ENCODE results near the gene NOL4L. TPM values are rescaled to one million over a fixed set of nuclear protein-coding genes. Genes with fewer than 3 reads are reported as not detected.

NOL4L gene
- total RNA-seq, 1 experiment from 2014 or later, result 31.7 TPM

GRCh38 chr20:32560989-32561830 lies 23.9 kb downstream of the NOL4L start:
- Histone ChIP-seq H2BK5ac (ENCODE audit: insufficient read length, low read length) (no peak overlapping the region), H2AK5ac (ENCODE audit: insufficient read length, low read length) (no peak overlapping the region), H3K14ac (ENCODE audit: insufficient read depth, low read length) (no peak overlapping the region), H3T11ph (ENCODE audit: low read length) (no peak overlapping the region), H3K18ac (ENCODE audit: insufficient read length, low read depth, low read length) (no peak overlapping the region), H3K23me2 (ENCODE audit: insufficient read length, low read depth, low read length, poor library complexity, severe bottlenecking) (no peaks in the 10 kb centered on the region), H2BK15ac (ENCODE audit: low read depth, low read length) (no peak overlapping the region), H3K23ac (ENCODE audit: insufficient read length, low read depth, low read length) (no peak overlapping the region), H4K91ac (ENCODE audit: insufficient read length, low read depth, low read length) (no peak overlapping the region), H4K8ac (replicated peaks; ENCODE audit: insufficient read length, low read depth, low read length) (no peak overlapping the region), H3K4me2 (ENCODE audit: insufficient read depth, insufficient read length, low read length) (no peak overlapping the region), H4K5ac (ENCODE audit: insufficient read length, low read depth, low read length) (no peak overlapping the region), H3K79me2 (ENCODE audit: insufficient read depth, low read length) (no peaks in the 10 kb centered on the region), H3K27ac (ENCODE audit: insufficient read length, low read depth, low read length) (no peak overlapping the region), H3K56ac (ENCODE audit: insufficient read length, low read depth, low read length) (no peak overlapping the region), H2BK120ac (ENCODE audit: low read depth, low read length, poor library complexity, severe bottlenecking) (no peak overlapping the region), H3K79me1 (ENCODE audit: insufficient read depth, low read depth, low read length, poor library complexity, severe bottlenecking) (no peaks in the 10 kb centered on the region), H3K4ac (ENCODE audit: low read depth, low read length) (no peak overlapping the region), H3K9ac (ENCODE audit: extremely low read depth, insufficient read length, low read length) (no peak overlapping the region), H3K4me1 (ENCODE audit: insufficient read depth, low read length) (no peaks in the 10 kb centered on the region), H2AFZ (ENCODE audit: low read length) (no peak overlapping the region), H3K27me3 (ENCODE audit: insufficient read depth, low read length) (no peaks in the 10 kb centered on the region), H2BK20ac (ENCODE audit: low read depth, low read length, poor library complexity, severe bottlenecking) (no peak overlapping the region), H3K9me3 (ENCODE audit: control insufficient read depth, low read depth, low read length) (no peaks in the 10 kb centered on the region), H2BK12ac (ENCODE audit: insufficient read length, low read depth, low read length) (no peak overlapping the region), H4K20me1 (ENCODE audit: control insufficient read depth, insufficient read depth, insufficient read length) (peaks cover 2% of the 10 kb centered on the region)
- Mint-ChIP-seq H3K36me3 (ENCODE audit: insufficient read depth in 1 of 3, low read depth in 3 of 3) (peaks cover 0 to 2% (median 0%) of the 10 kb centered on the region in 3 experiments; a peak in 1 of 7 replicates), H3K9me3 (no peaks in the 10 kb centered on the region; a peak in 1 of 5 replicates), H3K4me3 (no peak overlapping the region), H3K4me1 (peaks cover 36 to 44% of the 10 kb centered on the region in 2 experiments), H3K27ac (no peak overlapping the region; a peak in 1 of 7 replicates), H3K27me3 (ENCODE audit: low read depth) (peaks cover 34% of the 10 kb centered on the region)
- no CpG with 5 or more reads among the region's 27 CpGs for WGBS (ENCODE audit: extremely low coverage, insufficient read length, low lambda C conversion rate)
- no peak for TF ChIP-seq CTCF (conservative IDR thresholded peaks at IDR 0.05)
- no peak for DNase-seq
